HL-60 (cell line): ENCODE data around the gene ETV3.

ENCODE experiments used
- GABPA ChIP-seq: IDR thresholded peaks from 2 replicates; pipeline ENCODE4 v1.6.1; 2012; ENCODE audit warnings: low read depth
- POLR2AphosphoS5 ChIP-seq: IDR thresholded peaks from 2 replicates; pipeline ENCODE4 v1.6.1; 2012; ENCODE audit warnings: low read depth
- REST ChIP-seq: IDR thresholded peaks from 2 replicates; pipeline ENCODE4 v1.6.1; 2012; ENCODE audit warnings: low read depth; ENCODE audit not compliant: insufficient replicate concordance
- SPI1 ChIP-seq: IDR thresholded peaks from 2 replicates; pipeline ENCODE4 v1.6.1; 2012; ENCODE audit warnings: low read depth, mild to moderate bottlenecking, borderline replicate concordance
- TF ChIP-seq, protein P1 (sequence below): IDR thresholded peaks from one replicate; pipeline ENCODE4 v1.5.1; 2011; ENCODE audit warnings: low read length, control low read depth, inconsistent platforms; ENCODE audit not compliant: insufficient read depth

DNA sequence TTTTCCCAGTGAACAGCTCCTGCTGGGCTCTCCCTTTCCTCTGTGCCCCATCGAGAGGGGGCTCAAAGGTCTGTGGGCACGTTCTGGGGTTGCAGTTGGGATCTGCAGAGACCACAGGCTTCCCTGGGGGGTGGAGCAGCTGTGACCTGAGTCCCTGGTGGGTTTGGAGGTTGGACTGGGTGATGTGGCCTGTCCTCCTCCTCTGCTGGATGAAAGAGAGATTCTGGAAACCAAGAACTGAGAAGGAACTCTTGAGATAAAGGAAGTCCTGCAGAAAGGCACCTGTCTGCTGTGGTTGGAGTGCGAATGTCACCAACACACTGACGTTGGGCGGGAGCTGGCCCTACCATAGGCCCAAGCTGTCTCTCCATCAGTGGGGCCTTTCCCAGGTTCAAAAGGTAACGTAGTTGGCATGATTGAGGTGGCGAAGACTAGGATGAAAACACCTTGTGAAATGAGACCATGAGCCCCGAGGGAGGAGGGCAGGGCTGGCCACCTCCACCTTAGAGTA lies 35.8 kb upstream of the ETV3 start:
- TF ChIP-seq REST (no peak), POLR2AphosphoS5 (no peak), SPI1 (no peak), GABPA (no peak)
- TF ChIP-seq, protein P1, sequence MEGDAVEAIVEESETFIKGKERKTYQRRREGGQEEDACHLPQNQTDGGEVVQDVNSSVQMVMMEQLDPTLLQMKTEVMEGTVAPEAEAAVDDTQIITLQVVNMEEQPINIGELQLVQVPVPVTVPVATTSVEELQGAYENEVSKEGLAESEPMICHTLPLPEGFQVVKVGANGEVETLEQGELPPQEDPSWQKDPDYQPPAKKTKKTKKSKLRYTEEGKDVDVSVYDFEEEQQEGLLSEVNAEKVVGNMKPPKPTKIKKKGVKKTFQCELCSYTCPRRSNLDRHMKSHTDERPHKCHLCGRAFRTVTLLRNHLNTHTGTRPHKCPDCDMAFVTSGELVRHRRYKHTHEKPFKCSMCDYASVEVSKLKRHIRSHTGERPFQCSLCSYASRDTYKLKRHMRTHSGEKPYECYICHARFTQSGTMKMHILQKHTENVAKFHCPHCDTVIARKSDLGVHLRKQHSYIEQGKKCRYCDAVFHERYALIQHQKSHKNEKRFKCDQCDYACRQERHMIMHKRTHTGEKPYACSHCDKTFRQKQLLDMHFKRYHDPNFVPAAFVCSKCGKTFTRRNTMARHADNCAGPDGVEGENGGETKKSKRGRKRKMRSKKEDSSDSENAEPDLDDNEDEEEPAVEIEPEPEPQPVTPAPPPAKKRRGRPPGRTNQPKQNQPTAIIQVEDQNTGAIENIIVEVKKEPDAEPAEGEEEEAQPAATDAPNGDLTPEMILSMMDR: no peak
